ENCODE measurements around the gene SPOCK3.

DNA sequence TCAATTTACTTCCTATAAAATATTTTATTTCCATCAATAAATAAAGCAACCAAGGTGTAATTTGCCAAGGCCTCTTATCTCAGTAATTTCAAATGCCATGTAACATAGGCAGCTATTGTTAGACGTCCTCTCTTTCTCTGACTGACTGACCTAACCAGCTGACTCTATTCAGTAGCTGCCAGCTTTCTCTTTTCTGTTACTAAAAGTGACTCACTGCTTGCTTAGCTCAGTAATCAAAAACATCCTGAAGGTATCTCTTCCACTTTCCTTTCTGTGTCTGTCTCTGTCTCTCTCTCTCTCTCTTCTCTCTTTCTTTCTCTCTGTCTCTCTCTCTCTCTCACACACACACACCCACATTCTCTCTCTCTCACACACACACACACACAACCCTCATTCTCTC, 134.2 kb downstream of the SPOCK3 start:
- TF ChIP-seq POLR2A (IDR thresholded peaks at IDR 0.05; ENCODE audit: low read length) (no peak), GATA1 (IDR thresholded peaks at IDR 0.05; ENCODE audit: low read depth, low read length) (no peak)
